ENCODE measurements around the gene LTB4R.

DNA sequence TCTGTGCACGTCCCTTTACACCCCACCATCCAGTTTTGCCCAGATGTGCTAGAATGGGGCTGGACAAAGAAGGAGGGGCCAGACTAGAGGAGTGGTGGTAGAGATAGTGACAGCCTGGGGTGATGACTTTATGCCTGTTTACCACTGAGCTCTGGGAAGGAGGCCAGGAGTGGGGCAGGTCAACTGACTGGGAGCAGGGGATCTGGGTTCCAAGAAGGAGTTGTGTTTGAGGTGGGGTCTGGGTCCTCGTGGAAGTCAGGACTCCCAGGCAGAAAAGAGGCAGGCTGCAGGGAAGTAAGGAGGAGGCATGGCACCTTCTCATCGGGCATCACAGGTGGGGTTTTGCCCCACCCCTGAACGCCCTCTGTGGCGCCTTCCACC, 1.0 kb upstream of the LTB4R start:
- TF ChIP-seq, protein P1, sequence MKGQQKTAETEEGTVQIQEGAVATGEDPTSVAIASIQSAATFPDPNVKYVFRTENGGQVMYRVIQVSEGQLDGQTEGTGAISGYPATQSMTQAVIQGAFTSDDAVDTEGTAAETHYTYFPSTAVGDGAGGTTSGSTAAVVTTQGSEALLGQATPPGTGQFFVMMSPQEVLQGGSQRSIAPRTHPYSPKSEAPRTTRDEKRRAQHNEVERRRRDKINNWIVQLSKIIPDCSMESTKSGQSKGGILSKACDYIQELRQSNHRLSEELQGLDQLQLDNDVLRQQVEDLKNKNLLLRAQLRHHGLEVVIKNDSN (IDR thresholded peaks at IDR 0.05): no peak
- TF ChIP-seq TCF12 (IDR thresholded peaks at IDR 0.05; ENCODE audit: low read depth): no peak
- TF ChIP-seq, protein P2, sequence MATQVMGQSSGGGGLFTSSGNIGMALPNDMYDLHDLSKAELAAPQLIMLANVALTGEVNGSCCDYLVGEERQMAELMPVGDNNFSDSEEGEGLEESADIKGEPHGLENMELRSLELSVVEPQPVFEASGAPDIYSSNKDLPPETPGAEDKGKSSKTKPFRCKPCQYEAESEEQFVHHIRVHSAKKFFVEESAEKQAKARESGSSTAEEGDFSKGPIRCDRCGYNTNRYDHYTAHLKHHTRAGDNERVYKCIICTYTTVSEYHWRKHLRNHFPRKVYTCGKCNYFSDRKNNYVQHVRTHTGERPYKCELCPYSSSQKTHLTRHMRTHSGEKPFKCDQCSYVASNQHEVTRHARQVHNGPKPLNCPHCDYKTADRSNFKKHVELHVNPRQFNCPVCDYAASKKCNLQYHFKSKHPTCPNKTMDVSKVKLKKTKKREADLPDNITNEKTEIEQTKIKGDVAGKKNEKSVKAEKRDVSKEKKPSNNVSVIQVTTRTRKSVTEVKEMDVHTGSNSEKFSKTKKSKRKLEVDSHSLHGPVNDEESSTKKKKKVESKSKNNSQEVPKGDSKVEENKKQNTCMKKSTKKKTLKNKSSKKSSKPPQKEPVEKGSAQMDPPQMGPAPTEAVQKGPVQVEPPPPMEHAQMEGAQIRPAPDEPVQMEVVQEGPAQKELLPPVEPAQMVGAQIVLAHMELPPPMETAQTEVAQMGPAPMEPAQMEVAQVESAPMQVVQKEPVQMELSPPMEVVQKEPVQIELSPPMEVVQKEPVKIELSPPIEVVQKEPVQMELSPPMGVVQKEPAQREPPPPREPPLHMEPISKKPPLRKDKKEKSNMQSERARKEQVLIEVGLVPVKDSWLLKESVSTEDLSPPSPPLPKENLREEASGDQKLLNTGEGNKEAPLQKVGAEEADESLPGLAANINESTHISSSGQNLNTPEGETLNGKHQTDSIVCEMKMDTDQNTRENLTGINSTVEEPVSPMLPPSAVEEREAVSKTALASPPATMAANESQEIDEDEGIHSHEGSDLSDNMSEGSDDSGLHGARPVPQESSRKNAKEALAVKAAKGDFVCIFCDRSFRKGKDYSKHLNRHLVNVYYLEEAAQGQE (IDR thresholded peaks at IDR 0.05; ENCODE audit: low read depth): no peak
- TF ChIP-seq, protein P3, sequence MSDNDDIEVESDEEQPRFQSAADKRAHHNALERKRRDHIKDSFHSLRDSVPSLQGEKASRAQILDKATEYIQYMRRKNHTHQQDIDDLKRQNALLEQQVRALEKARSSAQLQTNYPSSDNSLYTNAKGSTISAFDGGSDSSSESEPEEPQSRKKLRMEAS (IDR thresholded peaks at IDR 0.05): no peak
- TF ChIP-seq EP300 (IDR thresholded peaks at IDR 0.05; ENCODE audit: borderline replicate concordance): no peak
- no peak for TF ChIP-seq FOXM1 (IDR thresholded peaks at IDR 0.05; ENCODE audit: borderline replicate concordance, low read depth)
- TF ChIP-seq ZBTB7A (IDR thresholded peaks at IDR 0.05; ENCODE audit: low read depth): no peak
- TF ChIP-seq RAD21 (IDR thresholded peaks at IDR 0.05; ENCODE audit: low read depth): no peak
- no peak for TF ChIP-seq YY1 (IDR thresholded peaks at IDR 0.05; ENCODE audit: low read depth)
- TF ChIP-seq CREB1 (IDR thresholded peaks at IDR 0.05; ENCODE audit: low read depth): no peak

Data from Ishikawa (cell line).